ENCODE measurements around the gene CD58.
A peak's percentile ranks its signal among the peaks of the same experiment; 100 is the strongest.

Gene CD58

DNA sequence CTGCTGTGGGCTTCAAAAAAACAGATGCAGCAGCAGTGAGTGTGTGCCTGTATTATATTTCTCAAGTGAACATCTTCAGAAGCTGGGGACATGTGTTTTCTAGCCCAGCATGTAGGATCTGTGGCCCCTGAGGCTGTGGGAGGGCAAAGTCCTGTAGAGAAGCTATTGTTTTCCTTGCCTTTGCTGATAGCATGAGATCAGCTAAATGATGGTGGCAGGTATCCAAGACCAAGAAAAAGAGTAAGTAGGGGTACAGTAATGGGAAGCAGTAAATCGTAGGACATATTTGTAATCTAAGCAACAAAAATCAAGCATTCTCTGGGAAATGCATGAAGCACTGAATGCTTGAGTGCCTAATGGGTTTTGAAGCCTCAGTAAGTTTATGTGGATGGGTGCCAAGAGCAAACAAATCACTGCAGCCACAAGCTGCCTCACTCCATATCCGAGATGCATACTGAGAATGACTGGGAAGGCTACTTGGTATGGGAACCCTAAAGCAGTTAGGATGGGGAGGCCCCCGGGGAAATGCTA is 98.3 kb downstream of the CD58 start (continued):
- TF ChIP-seq ZSCAN30 (tag by site-specific recombination; IDR thresholded peaks at IDR 0.05) = 0 out of 2 replicates have a peak, but pooled peaks have one; percentile 43
- peak; percentile 85 for TF ChIP-seq ZBTB21 (tag by site-specific recombination; IDR thresholded peaks at IDR 0.05)
- no peak for TF ChIP-seq KLF10 (tag by site-specific recombination; IDR thresholded peaks at IDR 0.05)
- no peak for TF ChIP-seq ZNF837 (tag by site-specific recombination; IDR thresholded peaks at IDR 0.05)
- no peak for TF ChIP-seq MYNN (tag by site-specific recombination; IDR thresholded peaks at IDR 0.05; ENCODE audit: borderline replicate concordance)
- peak; percentile 51; the same call in 1 of the 2 replicates for TF ChIP-seq ZBTB48 (tag by site-specific recombination; IDR thresholded peaks at IDR 0.05)
- no peak for TF ChIP-seq KLF8 (tag by site-specific recombination; IDR thresholded peaks at IDR 0.05)
- TF ChIP-seq ZNF433 (tag by site-specific recombination; IDR thresholded peaks at IDR 0.05; ENCODE audit: low read depth) = no peak
- peak; percentile 11; the same call in 1 of the 2 replicates for TF ChIP-seq SCRT1 (tag by site-specific recombination; IDR thresholded peaks at IDR 0.05; ENCODE audit: borderline replicate concordance)
- no peak for TF ChIP-seq ZFP41 (tag by site-specific recombination; IDR thresholded peaks at IDR 0.05; ENCODE audit: borderline replicate concordance)
- TF ChIP-seq ZNF132 (tag by site-specific recombination; IDR thresholded peaks at IDR 0.05; ENCODE audit: borderline replicate concordance) = no peak
- TF ChIP-seq MEIS1 (CRISPR knock-in tag; IDR thresholded peaks at IDR 0.05; ENCODE audit: borderline replicate concordance) = no peak
- TF ChIP-seq GLIS2 (tag by site-specific recombination; IDR thresholded peaks at IDR 0.05) = no peak
- TF ChIP-seq ZNF138 (tag by site-specific recombination; IDR thresholded peaks at IDR 0.05; ENCODE audit: borderline replicate concordance) = no peak
- TF ChIP-seq TRIM28 (IDR thresholded peaks at IDR 0.05; ENCODE audit: borderline replicate concordance, low read length) = peak; percentile 94
- peak; percentile 61; the same call in 1 of the 2 replicates for TF ChIP-seq ZNF394 (tag by site-specific recombination; IDR thresholded peaks at IDR 0.05; ENCODE audit: borderline replicate concordance)
- no peak for TF ChIP-seq ZNF830 (tag by site-specific recombination; IDR thresholded peaks at IDR 0.05; ENCODE audit: low read depth)
- TF ChIP-seq, protein P1, sequence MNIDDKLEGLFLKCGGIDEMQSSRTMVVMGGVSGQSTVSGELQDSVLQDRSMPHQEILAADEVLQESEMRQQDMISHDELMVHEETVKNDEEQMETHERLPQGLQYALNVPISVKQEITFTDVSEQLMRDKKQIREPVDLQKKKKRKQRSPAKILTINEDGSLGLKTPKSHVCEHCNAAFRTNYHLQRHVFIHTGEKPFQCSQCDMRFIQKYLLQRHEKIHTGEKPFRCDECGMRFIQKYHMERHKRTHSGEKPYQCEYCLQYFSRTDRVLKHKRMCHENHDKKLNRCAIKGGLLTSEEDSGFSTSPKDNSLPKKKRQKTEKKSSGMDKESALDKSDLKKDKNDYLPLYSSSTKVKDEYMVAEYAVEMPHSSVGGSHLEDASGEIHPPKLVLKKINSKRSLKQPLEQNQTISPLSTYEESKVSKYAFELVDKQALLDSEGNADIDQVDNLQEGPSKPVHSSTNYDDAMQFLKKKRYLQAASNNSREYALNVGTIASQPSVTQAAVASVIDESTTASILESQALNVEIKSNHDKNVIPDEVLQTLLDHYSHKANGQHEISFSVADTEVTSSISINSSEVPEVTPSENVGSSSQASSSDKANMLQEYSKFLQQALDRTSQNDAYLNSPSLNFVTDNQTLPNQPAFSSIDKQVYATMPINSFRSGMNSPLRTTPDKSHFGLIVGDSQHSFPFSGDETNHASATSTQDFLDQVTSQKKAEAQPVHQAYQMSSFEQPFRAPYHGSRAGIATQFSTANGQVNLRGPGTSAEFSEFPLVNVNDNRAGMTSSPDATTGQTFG (tag by site-specific recombination; IDR thresholded peaks at IDR 0.05; ENCODE audit: borderline replicate concordance) = no peak
- TF ChIP-seq, protein P2, sequence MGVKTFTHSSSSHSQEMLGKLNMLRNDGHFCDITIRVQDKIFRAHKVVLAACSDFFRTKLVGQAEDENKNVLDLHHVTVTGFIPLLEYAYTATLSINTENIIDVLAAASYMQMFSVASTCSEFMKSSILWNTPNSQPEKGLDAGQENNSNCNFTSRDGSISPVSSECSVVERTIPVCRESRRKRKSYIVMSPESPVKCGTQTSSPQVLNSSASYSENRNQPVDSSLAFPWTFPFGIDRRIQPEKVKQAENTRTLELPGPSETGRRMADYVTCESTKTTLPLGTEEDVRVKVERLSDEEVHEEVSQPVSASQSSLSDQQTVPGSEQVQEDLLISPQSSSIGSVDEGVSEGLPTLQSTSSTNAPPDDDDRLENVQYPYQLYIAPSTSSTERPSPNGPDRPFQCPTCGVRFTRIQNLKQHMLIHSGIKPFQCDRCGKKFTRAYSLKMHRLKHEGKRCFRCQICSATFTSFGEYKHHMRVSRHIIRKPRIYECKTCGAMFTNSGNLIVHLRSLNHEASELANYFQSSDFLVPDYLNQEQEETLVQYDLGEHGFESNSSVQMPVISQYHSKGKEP (tag by site-specific recombination; IDR thresholded peaks at IDR 0.05) = peak; percentile 89
- TF ChIP-seq ZFHX2 (tag by site-specific recombination; conservative IDR thresholded peaks at IDR 0.05) = peak; percentile 52
- TF ChIP-seq ZXDB (tag by site-specific recombination; IDR thresholded peaks at IDR 0.05) = peak; percentile 62; the same call in 1 of the 2 replicates
- TF ChIP-seq ZNF791 (tag by site-specific recombination; IDR thresholded peaks at IDR 0.05) = no peak
- peak; percentile 43; the same call in 1 of the 2 replicates for TF ChIP-seq ZNF366 (tag by site-specific recombination; conservative IDR thresholded peaks at IDR 0.05)
- TF ChIP-seq GFI1B (tag by site-specific recombination; IDR thresholded peaks at IDR 0.05) = peak; percentile 96
- peak; percentile 18; the same call in 1 of the 2 replicates for TF ChIP-seq ZFP69B (tag by site-specific recombination; IDR thresholded peaks at IDR 0.05)
- peak; percentile 85 for TF ChIP-seq ZNF558 (tag by site-specific recombination; IDR thresholded peaks at IDR 0.05)
- peak; percentile 79; the same call in 1 of the 2 replicates for TF ChIP-seq ZNF324 (tag by site-specific recombination; IDR thresholded peaks at IDR 0.05)
- TF ChIP-seq OSR2 (tag by site-specific recombination; IDR thresholded peaks at IDR 0.05) = peak; percentile 100
- TF ChIP-seq ZNF423 (tag by site-specific recombination; IDR thresholded peaks at IDR 0.05) = peak; percentile 79; the same call in 1 of the 2 replicates
- peak; percentile 83 for TF ChIP-seq IKZF3 (tag by site-specific recombination; IDR thresholded peaks at IDR 0.05)
- TF ChIP-seq, protein P3, sequence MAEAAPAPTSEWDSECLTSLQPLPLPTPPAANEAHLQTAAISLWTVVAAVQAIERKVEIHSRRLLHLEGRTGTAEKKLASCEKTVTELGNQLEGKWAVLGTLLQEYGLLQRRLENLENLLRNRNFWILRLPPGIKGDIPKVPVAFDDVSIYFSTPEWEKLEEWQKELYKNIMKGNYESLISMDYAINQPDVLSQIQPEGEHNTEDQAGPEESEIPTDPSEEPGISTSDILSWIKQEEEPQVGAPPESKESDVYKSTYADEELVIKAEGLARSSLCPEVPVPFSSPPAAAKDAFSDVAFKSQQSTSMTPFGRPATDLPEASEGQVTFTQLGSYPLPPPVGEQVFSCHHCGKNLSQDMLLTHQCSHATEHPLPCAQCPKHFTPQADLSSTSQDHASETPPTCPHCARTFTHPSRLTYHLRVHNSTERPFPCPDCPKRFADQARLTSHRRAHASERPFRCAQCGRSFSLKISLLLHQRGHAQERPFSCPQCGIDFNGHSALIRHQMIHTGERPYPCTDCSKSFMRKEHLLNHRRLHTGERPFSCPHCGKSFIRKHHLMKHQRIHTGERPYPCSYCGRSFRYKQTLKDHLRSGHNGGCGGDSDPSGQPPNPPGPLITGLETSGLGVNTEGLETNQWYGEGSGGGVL (tag by site-specific recombination; IDR thresholded peaks at IDR 0.05) = peak; percentile 86
- TF ChIP-seq ZNF121 (tag by site-specific recombination; IDR thresholded peaks at IDR 0.05) = peak; percentile 10; the same call in 1 of the 2 replicates
- TF ChIP-seq, protein P4, sequence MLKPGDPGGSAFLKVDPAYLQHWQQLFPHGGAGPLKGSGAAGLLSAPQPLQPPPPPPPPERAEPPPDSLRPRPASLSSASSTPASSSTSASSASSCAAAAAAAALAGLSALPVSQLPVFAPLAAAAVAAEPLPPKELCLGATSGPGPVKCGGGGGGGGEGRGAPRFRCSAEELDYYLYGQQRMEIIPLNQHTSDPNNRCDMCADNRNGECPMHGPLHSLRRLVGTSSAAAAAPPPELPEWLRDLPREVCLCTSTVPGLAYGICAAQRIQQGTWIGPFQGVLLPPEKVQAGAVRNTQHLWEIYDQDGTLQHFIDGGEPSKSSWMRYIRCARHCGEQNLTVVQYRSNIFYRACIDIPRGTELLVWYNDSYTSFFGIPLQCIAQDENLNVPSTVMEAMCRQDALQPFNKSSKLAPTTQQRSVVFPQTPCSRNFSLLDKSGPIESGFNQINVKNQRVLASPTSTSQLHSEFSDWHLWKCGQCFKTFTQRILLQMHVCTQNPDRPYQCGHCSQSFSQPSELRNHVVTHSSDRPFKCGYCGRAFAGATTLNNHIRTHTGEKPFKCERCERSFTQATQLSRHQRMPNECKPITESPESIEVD (tag by site-specific recombination; IDR thresholded peaks at IDR 0.05) = peak; percentile 99

Data from HEK293 (cell line).